GM19328 (cell line): Measurements from ENCODE around the gene COQ8B.

Experiments
- ATAC-seq: cut with Tn5 transposase; IDR thresholded peaks from one replicate; pipeline ENCODE4 v1.9.1; 2021; ENCODE audit warnings: mild to moderate bottlenecking, moderate library complexity; ENCODE audit not compliant: unreplicated experiment

The COQ8B gene

GRCh38 chr19:40718774-40719391 is 2.2 kb upstream of the COQ8B start:
- no peak for ATAC-seq

GRCh38 chr19:40717880-40718773 is 1.4 kb upstream of the COQ8B start:
- ATAC-seq: no peak

- no peak for ATAC-seq
Observed at GRCh38 chr19:40717325-40717879, 716 bp upstream of the COQ8B start.

GRCh38 chr19:40716031-40716481 is 630 bp downstream of the COQ8B start:
- no peak for ATAC-seq

- ATAC-seq: peak; percentile 49
Observed at GRCh38 chr19:40714441-40715299, 2.0 kb downstream of the COQ8B start.

- no peak for ATAC-seq
Observed at GRCh38 chr19:40713939-40714338, 2.7 kb downstream of the COQ8B start.

GRCh38 chr19:40709817-40710216 is 6.9 kb downstream of the COQ8B start:
- ATAC-seq: no peak

GRCh38 chr19:40707615-40708014 is 9.1 kb downstream of the COQ8B start:
- no peak for ATAC-seq

GRCh38 chr19:40705950-40706619 is 10.6 kb downstream of the COQ8B start:
- ATAC-seq: no peak

GRCh38 chr19:40705362-40705651 is 11.4 kb downstream of the COQ8B start:
- ATAC-seq: no peak

GRCh38 chr19:40704491-40705361 is 12.0 kb downstream of the COQ8B start:
- ATAC-seq: no peak

- ATAC-seq: no peak
Observed at GRCh38 chr19:40703029-40703755, 13.5 kb downstream of the COQ8B start.

GRCh38 chr19:40702337-40703012 is 14.2 kb downstream of the COQ8B start:
- ATAC-seq: no peak

- no peak for ATAC-seq
Observed at GRCh38 chr19:40701758-40702157, 14.9 kb downstream of the COQ8B start.

GRCh38 chr19:40700083-40700482 is 16.6 kb downstream of the COQ8B start:
- no peak for ATAC-seq

- ATAC-seq: no peak
Observed at GRCh38 chr19:40697007-40697406, 19.7 kb downstream of the COQ8B start.

- ATAC-seq: no peak
Observed at GRCh38 chr19:40695881-40696280, 20.8 kb downstream of the COQ8B start.

- ATAC-seq: no peak
Observed at GRCh38 chr19:40693896-40694295, 22.8 kb downstream of the COQ8B start.
